Measurements from ENCODE around the gene GYG1. TPM values are rescaled to one million over a fixed set of nuclear protein-coding genes. Genes with fewer than 3 reads are reported as not detected.

Gene GYG1
- polyA plus RNA-seq, 1 donor from 2014 or later, result 2.4 TPM

DNA sequence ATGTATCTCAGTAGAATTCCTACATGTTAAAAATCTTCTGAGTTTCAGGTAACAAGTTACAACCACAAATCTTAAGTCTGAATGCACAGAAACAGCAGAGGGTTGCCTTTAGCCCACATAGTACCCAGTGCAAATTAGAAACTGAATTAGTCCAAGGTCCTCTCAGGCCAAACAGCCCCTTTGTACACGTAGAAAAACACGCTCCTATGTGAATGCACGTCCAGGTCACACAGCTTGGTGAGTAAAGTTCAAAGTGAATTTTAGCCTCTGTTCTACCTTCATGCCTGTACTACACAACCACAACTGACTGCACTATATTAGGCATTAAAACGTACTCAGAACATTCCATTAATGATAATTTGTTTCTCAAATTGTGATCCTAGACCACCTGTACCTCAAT is 46.3 kb downstream of the GYG1 start:
- Histone ChIP-seq H3K9me3 (ENCODE audit: low read length) (no peaks in the 10 kb centered on the region), H2AFZ (ENCODE audit: low read depth, low read length) (no peak overlapping the region), H3K27ac (ENCODE audit: low read length) (no peak overlapping the region), H3K27me3 (ENCODE audit: insufficient read depth, low read depth, low read length) (no peaks in the 10 kb centered on the region), H3K9ac (ENCODE audit: low read length) (no peak overlapping the region), H3F3A (ENCODE audit: insufficient read depth, low read length, poor library complexity, severe bottlenecking) (no peaks in the 10 kb centered on the region), H3K4me3 (ENCODE audit: low read length) (no peak overlapping the region), H3K79me2 (replicated peaks; ENCODE audit: insufficient read depth, low read length) (no peaks in the 10 kb centered on the region), H3K9me2 (ENCODE audit: insufficient read depth, low read length) (no peaks in the 10 kb centered on the region), H3K4me2 (ENCODE audit: low read length) (no peak overlapping the region), H4K20me1 (ENCODE audit: insufficient read depth) (no peaks in the 10 kb centered on the region), H3K36me3 (ENCODE audit: insufficient read depth, low read length) (peaks cover 4% of the 10 kb centered on the region)
- TF ChIP-seq EP300 (conservative IDR thresholded peaks at IDR 0.05; ENCODE audit: poor library complexity, severe bottlenecking) (no peak), REST (IDR thresholded peaks at IDR 0.05; ENCODE audit: borderline replicate concordance) (no peak), CTCF (IDR thresholded peaks at IDR 0.05; ENCODE audit: poor library complexity, severe bottlenecking) (no peak), TAF1 (IDR thresholded peaks at IDR 0.05; ENCODE audit: low read depth) (no peak), MXI1 (conservative IDR thresholded peaks at IDR 0.05; ENCODE audit: poor library complexity, severe bottlenecking) (no peak), RAD21 (conservative IDR thresholded peaks at IDR 0.05) (no peak), EZH2 (IDR thresholded peaks at IDR 0.05; ENCODE audit: borderline replicate concordance, insufficient read depth, low read length, poor library complexity, severe bottlenecking) (no peak), POLR2AphosphoS5 (IDR thresholded peaks at IDR 0.05) (no peak), SMC3 (conservative IDR thresholded peaks at IDR 0.05; ENCODE audit: poor library complexity) (no peak)

- H3K4me3 ChIP-seq (ENCODE audit: low read length), result no peak overlapping the region
- no peaks in the 10 kb centered on the region for H3K9me3 ChIP-seq (ENCODE audit: low read length)
- H4K20me1 ChIP-seq (ENCODE audit: insufficient read depth), result no peaks in the 10 kb centered on the region
- H3K4me2 ChIP-seq (ENCODE audit: low read length), result no peak overlapping the region
- no peaks in the 10 kb centered on the region for H3K27me3 ChIP-seq (ENCODE audit: insufficient read depth, low read depth, low read length)
- no peaks in the 10 kb centered on the region for H3F3A ChIP-seq (ENCODE audit: insufficient read depth, low read length, poor library complexity, severe bottlenecking)
- H3K9ac ChIP-seq (ENCODE audit: low read length), result no peak overlapping the region
- no peaks in the 10 kb centered on the region for H3K9me2 ChIP-seq (ENCODE audit: insufficient read depth, low read length)
- no peaks in the 10 kb centered on the region for H3K79me2 ChIP-seq (replicated peaks; ENCODE audit: insufficient read depth, low read length)
- TF ChIP-seq RAD21 (conservative IDR thresholded peaks at IDR 0.05), result no peak
- no peak for TF ChIP-seq EZH2 (IDR thresholded peaks at IDR 0.05; ENCODE audit: borderline replicate concordance, insufficient read depth, low read length, poor library complexity, severe bottlenecking)
- no peak for TF ChIP-seq POLR2AphosphoS5 (IDR thresholded peaks at IDR 0.05)
- no peak for TF ChIP-seq REST (IDR thresholded peaks at IDR 0.05; ENCODE audit: borderline replicate concordance)
- no peak for TF ChIP-seq EP300 (conservative IDR thresholded peaks at IDR 0.05; ENCODE audit: poor library complexity, severe bottlenecking)
- TF ChIP-seq CTCF (IDR thresholded peaks at IDR 0.05; ENCODE audit: poor library complexity, severe bottlenecking), result no peak
- TF ChIP-seq TAF1 (IDR thresholded peaks at IDR 0.05; ENCODE audit: low read depth), result no peak
- no peak for TF ChIP-seq SMC3 (conservative IDR thresholded peaks at IDR 0.05; ENCODE audit: poor library complexity)
- TF ChIP-seq MXI1 (conservative IDR thresholded peaks at IDR 0.05; ENCODE audit: poor library complexity, severe bottlenecking), result no peak
- peaks cover 4% of the 10 kb centered on the region for H3K36me3 ChIP-seq (ENCODE audit: insufficient read depth, low read length)
- H3K27ac ChIP-seq (ENCODE audit: low read length), result no peak overlapping the region
- no peak overlapping the region for H2AFZ ChIP-seq (ENCODE audit: low read depth, low read length)
These were observed 47.0 kb downstream of the GYG1 start for GRCh38 chr3:149038322-149038721.

Measured in neural cell (in vitro differentiated cells).